HepG2 (cell line): ENCODE results near the gene PRAC1. TPM values are rescaled to one million over a fixed set of nuclear protein-coding genes. Genes with fewer than 3 reads are reported as not detected.

Experiments
- ATAC-seq: fragments of 200-7000 bp; cut with Tn5 transposase; 3 replicates; pipeline ENCODE4 v1.9.1; 2020; ENCODE audit warnings: mild to moderate bottlenecking, moderate library complexity
- BruUV-seq: library from RNA; stranded (reverse); fragments of 400-500 nt; replicated peaks from 2 replicates; lab custom pipeline; 2021; lab: Mats Ljungman, UMichigan
- CTCF ChIA-PET: fragments of 300-600 bp; formaldehyde crosslinking; extraction: SDS; loops from one replicate; lab custom pipeline; 2021; ENCODE audit warnings: low total read pairs, inconsistent platforms, low intra/inter-chr PET ratio; lab: Yijun Ruan, JAX
- POLR2A ChIA-PET: fragments of 350-600 bp; sonication (Branson Sonifier 250); formaldehyde crosslinking; loops from one replicate; lab custom pipeline; 2020; ENCODE audit warnings: antibody characterized with exemption, inconsistent platforms; lab: Yijun Ruan, JAX
- DNase-seq: peaks from one replicate; pipeline ENCODE4 v3.0.0-alpha.2; 2015; ENCODE audit warnings: low spot score
- FAIRE-seq: peaks from 3 replicates; lab custom pipeline; 2011; peaks lifted over from hg19 to GRCh38; lab: Jason Lieb, UNC
- H2AFZ ChIP-seq: one replicate; pipeline ENCODE4 v1.6.1; 2011; ENCODE audit warnings: low read length, inconsistent platforms
- H3K27ac ChIP-seq: fragments of 300-600 bp; 3 replicates; pipeline ENCODE4 v1.8.0; 2011; ENCODE audit warnings: mixed run types, mild to moderate bottlenecking, mixed read lengths, low read length, inconsistent platforms; ENCODE audit not compliant: insufficient read depth; ENCODE audit errors: extremely low read length
- H3K27me3 ChIP-seq, 2 experiments: fragments of 200-600 bp in 1 of 2; 2 replicates in 1 of 2; 3 replicates in 1 of 2; pipeline versions ENCODE4 v1.6.0 to v1.8.0; 2011; ENCODE audit warnings: low read length in 2 of 2, mild to moderate bottlenecking in 2 of 2, moderate library complexity in 2 of 2, inconsistent platforms in 1 of 2; ENCODE audit not compliant: insufficient read depth in 2 of 2, control insufficient read depth in 1 of 2
- H3K36me3 ChIP-seq, 2 experiments: fragments of 200-600 bp in 1 of 2; replicated peaks in 1 of 2; 2 replicates in 1 of 2; 3 replicates in 1 of 2; pipeline versions ENCODE4 v1.5.1 to v1.8.0; 2011; ENCODE audit warnings: low read length in 2 of 2, inconsistent platforms in 1 of 2; ENCODE audit not compliant: insufficient read depth in 2 of 2, control insufficient read depth in 1 of 2
- H3K4me1 ChIP-seq: 2 replicates; pipeline ENCODE4 v1.5.1; 2012; ENCODE audit warnings: low read length, inconsistent platforms; ENCODE audit not compliant: insufficient read depth
- H3K4me2 ChIP-seq: 2 replicates; pipeline ENCODE4 v1.6.0; 2011; ENCODE audit warnings: low read depth, low read length, inconsistent platforms
- H3K4me3 ChIP-seq, 3 experiments: fragments of 200-600 bp in 1 of 3; sonication (generic), shearing (Covaris generic) in 1 of 3; replicated peaks in 1 of 3; 2 replicates each; pipeline ENCODE4 v1.5.1; 2011 to 2016; ENCODE audit warnings: low read length in 3 of 3, inconsistent platforms in 2 of 3, low read depth in 2 of 3, mild to moderate bottlenecking in 2 of 3, control low read depth in 1 of 3, mixed read lengths in 1 of 3; ENCODE audit not compliant: insufficient read depth in 1 of 3
- H3K79me2 ChIP-seq: one replicate; pipeline ENCODE4 v1.6.1; 2011; ENCODE audit warnings: low read length, inconsistent platforms; ENCODE audit not compliant: insufficient read depth
- H3K9ac ChIP-seq: 2 replicates; pipeline ENCODE4 v1.6.0; 2011; ENCODE audit warnings: mild to moderate bottlenecking, low read depth, low read length, inconsistent platforms; ENCODE audit not compliant: insufficient read depth
- H3K9me3 ChIP-seq: 2 replicates; pipeline ENCODE4 v1.5.1; 2012; ENCODE audit warnings: mild to moderate bottlenecking, low read length
- H4K20me1 ChIP-seq: 2 replicates; pipeline ENCODE4 v1.6.0; 2011; ENCODE audit warnings: inconsistent platforms, mild to moderate bottlenecking, low read length, moderate library complexity; ENCODE audit not compliant: insufficient read depth
- FOXP1 ChIP-seq, 2 experiments: fragments of 450-650 bp in 1 of 2; IDR thresholded peaks; 2 replicates each; pipeline ENCODE4 v1.6.1; 2017 to 2018; ENCODE audit warnings: antibody characterized with exemption in 1 of 2
- MED1 ChIP-seq: sonication (generic); formaldehyde crosslinking; IDR thresholded peaks from 2 replicates; pipeline ENCODE4 v1.4.0; 2020; ENCODE audit warnings: missing genetic modification reagents
- PHF21A ChIP-seq: sonication (generic); formaldehyde crosslinking; IDR thresholded peaks from 2 replicates; pipeline ENCODE4 v1.5.0; 2020; ENCODE audit warnings: mild to moderate bottlenecking, missing genetic modification reagents
- REXO4 ChIP-seq: sonication (generic); formaldehyde crosslinking; IDR thresholded peaks from 2 replicates; pipeline ENCODE4 v1.8.0; 2022; ENCODE audit warnings: missing genetic modification reagents, mild to moderate bottlenecking, borderline replicate concordance
- SALL2 ChIP-seq: sonication (generic); formaldehyde crosslinking; IDR thresholded peaks from 2 replicates; pipeline ENCODE4 v1.8.1; 2023; ENCODE audit warnings: mild to moderate bottlenecking, missing genetic modification reagents, inconsistent platforms
- SP140L ChIP-seq: sonication (generic); formaldehyde crosslinking; IDR thresholded peaks from 2 replicates; pipeline ENCODE4 v1.4.0; 2020; ENCODE audit warnings: missing genetic modification reagents, borderline replicate concordance
- TBL1XR1 ChIP-seq: fragments of 150-350 bp; IDR thresholded peaks from 2 replicates; pipeline ENCODE4 v1.6.1; 2014; ENCODE audit warnings: borderline replicate concordance, low read length; ENCODE audit not compliant: partially characterized antibody
- ZFP90 ChIP-seq: sonication (generic); formaldehyde crosslinking; IDR thresholded peaks from 2 replicates; pipeline ENCODE4 v1.8.0; 2022; ENCODE audit warnings: missing genetic modification reagents, mild to moderate bottlenecking, inconsistent platforms, borderline replicate concordance
- ZNF17 ChIP-seq: sonication (generic); formaldehyde crosslinking; IDR thresholded peaks from 2 replicates; pipeline ENCODE4 v1.5.0; 2020; ENCODE audit warnings: mild to moderate bottlenecking, missing genetic modification reagents
- ZNF598 ChIP-seq: sonication (generic); formaldehyde crosslinking; IDR thresholded peaks from 2 replicates; pipeline ENCODE4 v1.5.1; 2020; ENCODE audit warnings: mild to moderate bottlenecking, missing genetic modification reagents, borderline replicate concordance
- ZNF674 ChIP-seq: sonication (generic); formaldehyde crosslinking; IDR thresholded peaks from 2 replicates; pipeline ENCODE4 v1.5.0; 2020; ENCODE audit warnings: low read depth, mild to moderate bottlenecking, missing genetic modification reagents
- ZNF800 ChIP-seq: sonication (generic); formaldehyde crosslinking; IDR thresholded peaks from 2 replicates; pipeline ENCODE4 v1.4.0; 2020; ENCODE audit warnings: missing genetic modification reagents
- WGBS: methylation state at CpG from one replicate; pipeline ENCODE4 v1.1.6; 2017; ENCODE audit warnings: low lambda C conversion rate; 5-methylcytosine and 5-hydroxymethylcytosine counted together
- in situ Hi-C: cut with HindIII; loops from 2 replicates; pipeline ENCODE4 v1.10.0; 2017; ENCODE audit warnings: low pct_unique_long_range_greater_than_20kb; ENCODE audit not compliant: extremely low pct_ligation_motif_present
- intact Hi-C: fragments of 100-400 bp; cut with micrococcal nuclease; formaldehyde crosslinking; loops from one replicate; pipeline ENCODE4 v1.10.0; 2022; ENCODE audit not compliant: unreplicated experiment
- polyA plus RNA-seq, 8 experiments: library from polyadenylated mRNA; depleted of rRNA in 3 of 8; stranded (reverse) in 7 of 8; unstranded in 1 of 8; fragments of >200 nt; fragmentation: Illumina TruSeq in 4 of 8; extraction: Trizol in 4 of 8; gene quantifications; 2 replicates each; pipeline versions ENCODE4 v1.2.1 to v1.2.3, GENCODE V29; 2011 to 2016; ENCODE audit warnings: low read depth in 4 of 8, missing spikeins in 1 of 8, mixed read lengths in 1 of 8; ENCODE audit not compliant: insufficient read depth in 1 of 8
- total RNA-seq, 5 experiments: library from RNA; depleted of rRNA; stranded (reverse); fragments of >200 nt; fragmentation: Illumina TruSeq; extraction: Trizol; gene quantifications; 2 replicates each; pipeline ENCODE4 v1.2.3, GENCODE V29; 2016; ENCODE audit warnings: low read depth in 1 of 5

Gene PRAC1
- total and polyA plus RNA-seq, 2 of the 13 experiments (the other 11 are each of a cell fraction or from before 2014, with no cell fraction given): not detected

- in situ Hi-C loops (no loop called here), intact Hi-C loops (no loop called here)
- FAIRE-seq: no peak
- no peaks in the 10 kb centered on the region for H3K36me3 ChIP-seq
- H3K27me3 ChIP-seq: peaks cover 20 to 75% of the 10 kb centered on the region in 2 experiments
- H3K4me2 ChIP-seq: no peak within 1 kb of the TSS
- DNase-seq: no peak
- no peak within 1 kb of the TSS for H3K27ac ChIP-seq
- no peak within 1 kb of the TSS for H3K9ac ChIP-seq
- no peaks in the 10 kb centered on the region for H3K4me1 ChIP-seq
- no peak within 1 kb of the TSS for H3K4me3 ChIP-seq
- no peak within 1 kb of the TSS for H2AFZ ChIP-seq
- no TSS peak for BruUV-seq
- TF ChIP-seq REXO4 (CRISPR knock-in tag) (no peak), FOXP1 (IDR thresholded peaks at IDR 0.05) (no peak), FOXP1 (CRISPR knock-in tag; IDR thresholded peaks at IDR 0.05) (no peak), SP140L (CRISPR knock-in tag) (no peak), TBL1XR1 (no peak), ZNF17 (CRISPR knock-in tag) (no peak), SALL2 (CRISPR knock-in tag) (no peak), ZNF598 (CRISPR knock-in tag) (no peak), ZFP90 (no peak), PHF21A (CRISPR knock-in tag) (no peak), ZNF800 (CRISPR knock-in tag) (no peak), MED1 (CRISPR knock-in tag) (no peak), ZNF674 (CRISPR knock-in tag) (no peak)
- ChIA-PET CTCF (interaction anchor here (1.4 to 3.8 kb wide), 2 partner anchors 68 to 156 kb away, joined by 4 to 37 read pairs; no protein-coding TSS in a partner anchor), POLR2A (no interaction called here)
- no peaks in the 10 kb centered on the region for H3K79me2 ChIP-seq
- no peak for ATAC-seq
- 31% methylated on average over 21 of the region's 21 CpGs for WGBS
- H4K20me1 ChIP-seq: no peaks in the 10 kb centered on the region
- H3K9me3 ChIP-seq: no peaks in the 10 kb centered on the region
These were observed 651 bp upstream of the PRAC1 start, which contains the start of gene PRAC2 for GRCh38 chr17:48722915-48723422. PRAC2 (plus strand) TSS chr17:48723185; CDS start chr17:48724411, 1,226 bp downstream.
